Liver (tissue), 9 donors: ENCODE data around the gene GIMAP7. TPM values are rescaled to one million over a fixed set of nuclear protein-coding genes. Genes with fewer than 3 reads are reported as not detected.

ENCODE experiments used
- DNase-seq: peaks from one replicate; pipeline ENCODE4 v3.0.0-alpha.2; 2017; ENCODE audit warnings: low spot score
- H3K27ac ChIP-seq, 2 donors: one replicate each; pipeline ENCODE4 v1.7.0; 2013; ENCODE audit warnings: inconsistent platforms in 2 of 2, low read length in 2 of 2, control low read depth in 1 of 2, low read depth in 1 of 2, mild to moderate bottlenecking in 1 of 2
- H3K27me3 ChIP-seq, 4 donors: one replicate each; pipeline versions ENCODE4 v1.6.1 to v1.7.0; 2013; ENCODE audit warnings: low read length in 3 of 4, inconsistent platforms in 1 of 4, mild to moderate bottlenecking in 1 of 4, moderate library complexity in 1 of 4; ENCODE audit not compliant: control insufficient read depth in 4 of 4, insufficient read depth in 4 of 4
- H3K36me3 ChIP-seq, 4 donors: one replicate each; pipeline versions ENCODE4 v1.6.1 to v1.7.0; 2013; ENCODE audit warnings: low read length in 3 of 4, mild to moderate bottlenecking in 3 of 4, low read depth in 1 of 4, moderate library complexity in 1 of 4; ENCODE audit not compliant: control insufficient read depth in 4 of 4, insufficient read depth in 3 of 4
- H3K4me1 ChIP-seq, 4 donors: one replicate each; pipeline versions ENCODE4 v1.6.1 to v1.7.0; 2013; ENCODE audit warnings: low read length in 3 of 4, mild to moderate bottlenecking in 3 of 4, moderate library complexity in 1 of 4; ENCODE audit not compliant: control insufficient read depth in 4 of 4, insufficient read depth in 4 of 4
- H3K4me3 ChIP-seq, 3 donors: one replicate each; pipeline versions ENCODE4 v1.6.1 to v1.7.0; 2013; ENCODE audit warnings: low read length in 3 of 3, control low read depth in 1 of 3, low read depth in 1 of 3, mild to moderate bottlenecking in 1 of 3
- H3K9ac ChIP-seq, 2 donors: one replicate each; pipeline ENCODE4 v1.7.0; 2013; ENCODE audit warnings: low read length in 2 of 2, mild to moderate bottlenecking in 2 of 2, moderate library complexity in 2 of 2, control low read depth in 1 of 2, low read depth in 1 of 2
- H3K9me3 ChIP-seq, 4 donors: one replicate each; pipeline versions ENCODE4 v1.6.1 to v1.7.0; 2013; ENCODE audit warnings: low read length in 3 of 4; ENCODE audit not compliant: control insufficient read depth in 4 of 4
- EGR1 ChIP-seq, 2 donors: IDR thresholded peaks; 2 replicates each; pipeline ENCODE4 v1.6.1; 2016 to 2018; ENCODE audit warnings: antibody characterized with exemption in 2 of 2, low read depth in 2 of 2
- FOXA1 ChIP-seq: IDR thresholded peaks from 2 replicates; pipeline ENCODE4 v1.6.1; 2016; ENCODE audit warnings: antibody characterized with exemption
- FOXA2 ChIP-seq: IDR thresholded peaks from 2 replicates; pipeline ENCODE4 v1.6.1; 2016; ENCODE audit warnings: antibody characterized with exemption
- HNF4A ChIP-seq, 2 donors: conservative IDR thresholded peaks; 2 replicates each; pipeline ENCODE4 v1.6.1; 2016; ENCODE audit warnings: antibody characterized with exemption in 2 of 2, mild to moderate bottlenecking in 2 of 2
- HNF4G ChIP-seq: IDR thresholded peaks from 2 replicates; pipeline ENCODE4 v1.6.1; 2016; ENCODE audit warnings: antibody characterized with exemption
- JUND ChIP-seq, 2 donors: IDR thresholded peaks; 2 replicates each; pipeline ENCODE4 v1.6.1; 2016; ENCODE audit warnings: antibody characterized with exemption in 2 of 2
- NR2F2 ChIP-seq: IDR thresholded peaks from 2 replicates; pipeline ENCODE4 v1.6.1; 2016; ENCODE audit warnings: antibody characterized with exemption
- RAD21 ChIP-seq, 2 donors: IDR thresholded peaks; 2 replicates each; pipeline ENCODE4 v1.6.1; 2016; ENCODE audit warnings: antibody characterized with exemption in 2 of 2, mild to moderate bottlenecking in 2 of 2
- RXRA ChIP-seq, 2 donors: IDR thresholded peaks; 2 replicates each; pipeline ENCODE4 v1.6.1; 2017 to 2018; ENCODE audit warnings: antibody characterized with exemption in 2 of 2, mild to moderate bottlenecking in 1 of 2
- SP1 ChIP-seq: IDR thresholded peaks from 2 replicates; pipeline ENCODE4 v1.6.1; 2018; ENCODE audit warnings: antibody characterized with exemption, mild to moderate bottlenecking
- TAF1 ChIP-seq: conservative IDR thresholded peaks from 2 replicates; pipeline ENCODE4 v1.6.1; 2016; ENCODE audit warnings: antibody characterized with exemption, mild to moderate bottlenecking
- YY1 ChIP-seq: IDR thresholded peaks from 2 replicates; pipeline ENCODE4 v1.6.1; 2016; ENCODE audit warnings: antibody characterized with exemption, mild to moderate bottlenecking
- WGBS: extraction: QIAGEN DNeasy Blood & Tissue Kit; methylation state at CpG from one replicate; pipeline ENCODE4 v1.1.7; 2013; 5-methylcytosine and 5-hydroxymethylcytosine counted together
- polyA plus RNA-seq, 2 donors: library from polyadenylated mRNA; stranded (reverse) in 1 of 2; unstranded in 1 of 2; fragments of 200-250 nt in 1 of 2; fragments of >200 nt in 1 of 2; fragmentation: Nextera tagmentation in 1 of 2; extraction: Ambion mirVana in 1 of 2; gene quantifications; one replicate each; pipeline versions ENCODE4 v1.2.1 to v1.2.3, GENCODE V29; 2013 to 2015
- total RNA-seq, 2 donors: library from RNA; depleted of rRNA; stranded (reverse); fragments of >200 nt; gene quantifications; one replicate each; pipeline ENCODE4 v1.2.3, GENCODE V29; 2014
- TF ChIP-seq, protein P1 (sequence below): IDR thresholded peaks from 2 replicates; pipeline ENCODE4 v1.6.1; 2016; ENCODE audit warnings: antibody characterized with exemption
- TF ChIP-seq, protein P2 (sequence below): IDR thresholded peaks from 2 replicates; pipeline ENCODE4 v1.6.1; 2016; ENCODE audit warnings: antibody characterized with exemption, mild to moderate bottlenecking
- TF ChIP-seq, protein P3 (sequence below): fragments of 150-350 bp; IDR thresholded peaks from 2 replicates; pipeline ENCODE4 v1.5.1; 2017; ENCODE audit warnings: improper control_type of control experiment, low read depth, low read length; ENCODE audit not compliant: missing input control
- TF ChIP-seq, protein P4 (sequence below): IDR thresholded peaks from 2 replicates; pipeline ENCODE4 v1.6.1; 2016; ENCODE audit warnings: antibody characterized with exemption
- TF ChIP-seq, protein P5 (sequence below): IDR thresholded peaks from 2 replicates; pipeline ENCODE4 v1.6.1; 2016; ENCODE audit warnings: antibody characterized with exemption
- donor health status: healthy.
- donor health status: healthy.
- donor health status: healthy.
- donor health status: healthy.
- donor health status: healthy.

Gene GIMAP7
- total and polyA plus RNA-seq, 4 donors, result 4.8 to 12.8 (median 10.5) TPM

DNA sequence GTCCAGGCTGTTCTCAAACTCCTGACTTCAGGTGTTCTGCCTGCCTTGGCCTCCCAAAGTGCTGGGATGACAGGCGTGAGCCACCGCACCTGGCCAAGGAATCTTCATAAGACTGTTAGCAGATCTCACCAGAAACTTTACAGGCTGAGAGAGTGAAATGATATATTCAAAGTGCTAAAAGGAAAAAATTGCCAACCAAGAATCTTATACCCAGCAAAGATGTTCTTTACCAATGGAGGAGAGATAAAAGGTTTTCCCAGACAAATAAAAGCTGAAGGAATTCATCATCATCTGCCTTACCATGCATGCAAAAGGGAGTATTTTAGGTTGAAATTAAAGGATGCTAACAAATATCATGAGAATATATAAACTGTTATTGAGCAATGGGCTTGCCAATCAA, 23.6 kb downstream of the GIMAP7 start:
- peaks cover under 1 to 8% (median 5%) of the 10 kb centered on the region in 4 donors for H3K9me3 ChIP-seq

DNA sequence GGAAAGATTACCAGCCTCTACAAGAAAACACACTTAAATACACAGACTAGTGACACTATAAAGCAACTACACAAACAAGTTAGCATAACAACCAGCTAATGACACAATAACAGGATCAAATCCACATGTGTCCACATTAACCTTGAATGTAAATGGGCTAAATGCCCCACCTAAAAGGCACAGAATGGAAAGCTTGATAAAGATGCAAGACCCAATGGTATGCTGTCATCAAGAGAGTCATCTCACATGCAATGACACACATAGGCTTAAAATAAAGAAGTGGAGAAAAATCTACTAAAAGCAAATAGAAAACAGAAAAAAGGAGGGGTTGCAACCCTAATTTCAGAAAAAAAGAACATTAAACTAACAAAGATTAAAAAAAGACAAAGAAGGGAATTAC, 38.5 kb downstream of the GIMAP7 start:
- TF ChIP-seq HNF4A (conservative IDR thresholded peaks at IDR 0.05), result no peak
- TF ChIP-seq NR2F2, result no peak
- TF ChIP-seq TAF1, result no peak
- H3K27ac ChIP-seq, result no peak overlapping the region
- no peaks in the 10 kb centered on the region for H3K9me3 ChIP-seq
- no peak overlapping the region for H3K4me3 ChIP-seq
- peaks cover 0 to 2% (median 0%) of the 10 kb centered on the region in 4 donors for H3K27me3 ChIP-seq
- no peaks in the 10 kb centered on the region for H3K36me3 ChIP-seq
- no peak for DNase-seq
- H3K9ac ChIP-seq, result no peak overlapping the region
- H3K4me1 ChIP-seq, result no peaks in the 10 kb centered on the region

More for the DNA sequence above, 23.6 kb downstream of the GIMAP7 start:
- DNase-seq, result no peak
- no peaks in the 10 kb centered on the region for H3K36me3 ChIP-seq
- TF ChIP-seq NR2F2 (no peak), FOXA2 (no peak), TAF1 (no peak), FOXA1 (no peak), EGR1 (IDR thresholded peaks at IDR 0.05; ENCODE audit: low read depth in 2 of 2) (no peak), SP1 (no peak), YY1 (no peak), HNF4A (conservative IDR thresholded peaks at IDR 0.05) (no peak), JUND (IDR thresholded peaks at IDR 0.05) (no peak), RAD21 (IDR thresholded peaks at IDR 0.05) (no peak), HNF4G (no peak), RXRA (IDR thresholded peaks at IDR 0.05) (no peak)
- TF ChIP-seq, protein P1, sequence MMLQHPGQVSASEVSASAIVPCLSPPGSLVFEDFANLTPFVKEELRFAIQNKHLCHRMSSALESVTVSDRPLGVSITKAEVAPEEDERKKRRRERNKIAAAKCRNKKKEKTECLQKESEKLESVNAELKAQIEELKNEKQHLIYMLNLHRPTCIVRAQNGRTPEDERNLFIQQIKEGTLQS, result no peak
- TF ChIP-seq, protein P2, sequence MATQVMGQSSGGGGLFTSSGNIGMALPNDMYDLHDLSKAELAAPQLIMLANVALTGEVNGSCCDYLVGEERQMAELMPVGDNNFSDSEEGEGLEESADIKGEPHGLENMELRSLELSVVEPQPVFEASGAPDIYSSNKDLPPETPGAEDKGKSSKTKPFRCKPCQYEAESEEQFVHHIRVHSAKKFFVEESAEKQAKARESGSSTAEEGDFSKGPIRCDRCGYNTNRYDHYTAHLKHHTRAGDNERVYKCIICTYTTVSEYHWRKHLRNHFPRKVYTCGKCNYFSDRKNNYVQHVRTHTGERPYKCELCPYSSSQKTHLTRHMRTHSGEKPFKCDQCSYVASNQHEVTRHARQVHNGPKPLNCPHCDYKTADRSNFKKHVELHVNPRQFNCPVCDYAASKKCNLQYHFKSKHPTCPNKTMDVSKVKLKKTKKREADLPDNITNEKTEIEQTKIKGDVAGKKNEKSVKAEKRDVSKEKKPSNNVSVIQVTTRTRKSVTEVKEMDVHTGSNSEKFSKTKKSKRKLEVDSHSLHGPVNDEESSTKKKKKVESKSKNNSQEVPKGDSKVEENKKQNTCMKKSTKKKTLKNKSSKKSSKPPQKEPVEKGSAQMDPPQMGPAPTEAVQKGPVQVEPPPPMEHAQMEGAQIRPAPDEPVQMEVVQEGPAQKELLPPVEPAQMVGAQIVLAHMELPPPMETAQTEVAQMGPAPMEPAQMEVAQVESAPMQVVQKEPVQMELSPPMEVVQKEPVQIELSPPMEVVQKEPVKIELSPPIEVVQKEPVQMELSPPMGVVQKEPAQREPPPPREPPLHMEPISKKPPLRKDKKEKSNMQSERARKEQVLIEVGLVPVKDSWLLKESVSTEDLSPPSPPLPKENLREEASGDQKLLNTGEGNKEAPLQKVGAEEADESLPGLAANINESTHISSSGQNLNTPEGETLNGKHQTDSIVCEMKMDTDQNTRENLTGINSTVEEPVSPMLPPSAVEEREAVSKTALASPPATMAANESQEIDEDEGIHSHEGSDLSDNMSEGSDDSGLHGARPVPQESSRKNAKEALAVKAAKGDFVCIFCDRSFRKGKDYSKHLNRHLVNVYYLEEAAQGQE, result no peak
- TF ChIP-seq, protein P3, sequence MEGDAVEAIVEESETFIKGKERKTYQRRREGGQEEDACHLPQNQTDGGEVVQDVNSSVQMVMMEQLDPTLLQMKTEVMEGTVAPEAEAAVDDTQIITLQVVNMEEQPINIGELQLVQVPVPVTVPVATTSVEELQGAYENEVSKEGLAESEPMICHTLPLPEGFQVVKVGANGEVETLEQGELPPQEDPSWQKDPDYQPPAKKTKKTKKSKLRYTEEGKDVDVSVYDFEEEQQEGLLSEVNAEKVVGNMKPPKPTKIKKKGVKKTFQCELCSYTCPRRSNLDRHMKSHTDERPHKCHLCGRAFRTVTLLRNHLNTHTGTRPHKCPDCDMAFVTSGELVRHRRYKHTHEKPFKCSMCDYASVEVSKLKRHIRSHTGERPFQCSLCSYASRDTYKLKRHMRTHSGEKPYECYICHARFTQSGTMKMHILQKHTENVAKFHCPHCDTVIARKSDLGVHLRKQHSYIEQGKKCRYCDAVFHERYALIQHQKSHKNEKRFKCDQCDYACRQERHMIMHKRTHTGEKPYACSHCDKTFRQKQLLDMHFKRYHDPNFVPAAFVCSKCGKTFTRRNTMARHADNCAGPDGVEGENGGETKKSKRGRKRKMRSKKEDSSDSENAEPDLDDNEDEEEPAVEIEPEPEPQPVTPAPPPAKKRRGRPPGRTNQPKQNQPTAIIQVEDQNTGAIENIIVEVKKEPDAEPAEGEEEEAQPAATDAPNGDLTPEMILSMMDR, result no peak
- TF ChIP-seq, protein P4, sequence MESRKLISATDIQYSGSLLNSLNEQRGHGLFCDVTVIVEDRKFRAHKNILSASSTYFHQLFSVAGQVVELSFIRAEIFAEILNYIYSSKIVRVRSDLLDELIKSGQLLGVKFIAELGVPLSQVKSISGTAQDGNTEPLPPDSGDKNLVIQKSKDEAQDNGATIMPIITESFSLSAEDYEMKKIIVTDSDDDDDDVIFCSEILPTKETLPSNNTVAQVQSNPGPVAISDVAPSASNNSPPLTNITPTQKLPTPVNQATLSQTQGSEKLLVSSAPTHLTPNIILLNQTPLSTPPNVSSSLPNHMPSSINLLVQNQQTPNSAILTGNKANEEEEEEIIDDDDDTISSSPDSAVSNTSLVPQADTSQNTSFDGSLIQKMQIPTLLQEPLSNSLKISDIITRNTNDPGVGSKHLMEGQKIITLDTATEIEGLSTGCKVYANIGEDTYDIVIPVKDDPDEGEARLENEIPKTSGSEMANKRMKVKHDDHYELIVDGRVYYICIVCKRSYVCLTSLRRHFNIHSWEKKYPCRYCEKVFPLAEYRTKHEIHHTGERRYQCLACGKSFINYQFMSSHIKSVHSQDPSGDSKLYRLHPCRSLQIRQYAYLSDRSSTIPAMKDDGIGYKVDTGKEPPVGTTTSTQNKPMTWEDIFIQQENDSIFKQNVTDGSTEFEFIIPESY, result no peak
- TF ChIP-seq, protein P5, sequence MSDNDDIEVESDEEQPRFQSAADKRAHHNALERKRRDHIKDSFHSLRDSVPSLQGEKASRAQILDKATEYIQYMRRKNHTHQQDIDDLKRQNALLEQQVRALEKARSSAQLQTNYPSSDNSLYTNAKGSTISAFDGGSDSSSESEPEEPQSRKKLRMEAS, result no peak
- H3K4me3 ChIP-seq, result no peak overlapping the region
- H3K4me1 ChIP-seq, result no peaks in the 10 kb centered on the region
- no peaks in the 10 kb centered on the region for H3K27me3 ChIP-seq
- no peak overlapping the region for H3K9ac ChIP-seq
- 94% methylated on average over 2 of the region's 2 CpGs for WGBS
- no peak overlapping the region for H3K27ac ChIP-seq
